ENCODE results near the gene PRKG1. TPM values are rescaled to one million over a fixed set of nuclear protein-coding genes. Genes with fewer than 3 reads are reported as not detected.

The PRKG1 gene
- total RNA-seq, 1 experiment from 2014 or later, result 10.4 TPM

DNA sequence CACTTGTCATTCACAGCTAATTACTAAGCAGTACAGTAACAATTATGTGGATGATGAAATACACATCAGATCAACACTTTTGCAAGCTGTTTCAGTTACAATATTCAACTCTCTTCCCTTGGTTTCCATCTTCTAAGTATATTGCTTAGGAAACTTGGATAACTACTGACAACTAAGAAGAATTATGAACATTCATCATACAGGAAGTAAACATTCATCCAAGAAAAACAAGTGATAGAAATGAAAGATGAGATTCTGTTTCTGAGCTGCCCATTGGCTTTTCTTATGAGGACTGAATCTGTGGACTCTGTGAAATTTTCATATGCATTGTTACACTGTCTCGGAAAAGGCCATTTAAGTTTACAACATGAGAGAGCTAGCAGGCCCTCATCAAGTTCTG lies 240.2 kb downstream of the PRKG1 start:
- no peaks in the 10 kb centered on the region for H3K79me2 ChIP-seq (ENCODE audit: insufficient read depth, low read length)
- TF ChIP-seq, protein P1, sequence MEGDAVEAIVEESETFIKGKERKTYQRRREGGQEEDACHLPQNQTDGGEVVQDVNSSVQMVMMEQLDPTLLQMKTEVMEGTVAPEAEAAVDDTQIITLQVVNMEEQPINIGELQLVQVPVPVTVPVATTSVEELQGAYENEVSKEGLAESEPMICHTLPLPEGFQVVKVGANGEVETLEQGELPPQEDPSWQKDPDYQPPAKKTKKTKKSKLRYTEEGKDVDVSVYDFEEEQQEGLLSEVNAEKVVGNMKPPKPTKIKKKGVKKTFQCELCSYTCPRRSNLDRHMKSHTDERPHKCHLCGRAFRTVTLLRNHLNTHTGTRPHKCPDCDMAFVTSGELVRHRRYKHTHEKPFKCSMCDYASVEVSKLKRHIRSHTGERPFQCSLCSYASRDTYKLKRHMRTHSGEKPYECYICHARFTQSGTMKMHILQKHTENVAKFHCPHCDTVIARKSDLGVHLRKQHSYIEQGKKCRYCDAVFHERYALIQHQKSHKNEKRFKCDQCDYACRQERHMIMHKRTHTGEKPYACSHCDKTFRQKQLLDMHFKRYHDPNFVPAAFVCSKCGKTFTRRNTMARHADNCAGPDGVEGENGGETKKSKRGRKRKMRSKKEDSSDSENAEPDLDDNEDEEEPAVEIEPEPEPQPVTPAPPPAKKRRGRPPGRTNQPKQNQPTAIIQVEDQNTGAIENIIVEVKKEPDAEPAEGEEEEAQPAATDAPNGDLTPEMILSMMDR (conservative IDR thresholded peaks at IDR 0.05), result no peak
- H2BK20ac ChIP-seq (ENCODE audit: low read depth, low read length, poor library complexity, severe bottlenecking), result no peak overlapping the region
- WGBS (ENCODE audit: extremely low coverage, insufficient read length, low lambda C conversion rate), result no CpG with 5 or more reads among the region's 1 CpG
- no peak overlapping the region for H3K14ac ChIP-seq (ENCODE audit: insufficient read depth, low read length)
- Mint-ChIP-seq H3K36me3 (ENCODE audit: insufficient read depth in 1 of 3, low read depth in 3 of 3) (no peaks in the 10 kb centered on the region; a peak in 1 of 7 replicates), H3K27ac (no peak overlapping the region), H3K9me3 (no peaks in the 10 kb centered on the region), H3K4me3 (no peak overlapping the region), H3K4me1 (no peaks in the 10 kb centered on the region; a peak in 1 of 4 replicates), H3K27me3 (ENCODE audit: low read depth) (no peaks in the 10 kb centered on the region)
- H3K9ac ChIP-seq (ENCODE audit: extremely low read depth, insufficient read length, low read length), result no peak overlapping the region
- no peak overlapping the region for H3K4me2 ChIP-seq (ENCODE audit: insufficient read depth, insufficient read length, low read length)
- H3K23me2 ChIP-seq (ENCODE audit: insufficient read length, low read depth, low read length, poor library complexity, severe bottlenecking), result no peaks in the 10 kb centered on the region
- no peak overlapping the region for H2BK120ac ChIP-seq (ENCODE audit: low read depth, low read length, poor library complexity, severe bottlenecking)
- no peak overlapping the region for H3K56ac ChIP-seq (ENCODE audit: insufficient read length, low read depth, low read length)
- no peaks in the 10 kb centered on the region for H3K4me1 ChIP-seq (ENCODE audit: insufficient read depth, low read length)
- H4K20me1 ChIP-seq (ENCODE audit: control insufficient read depth, insufficient read depth, insufficient read length), result no peaks in the 10 kb centered on the region
- DNase-seq, result no peak
- no peak overlapping the region for H2AK5ac ChIP-seq (ENCODE audit: insufficient read length, low read length)
- no peak overlapping the region for H3K4ac ChIP-seq (ENCODE audit: low read depth, low read length)
- no peaks in the 10 kb centered on the region for H3K9me3 ChIP-seq (ENCODE audit: control insufficient read depth, low read depth, low read length)
- no peak overlapping the region for H2BK15ac ChIP-seq (ENCODE audit: low read depth, low read length)
- no peak overlapping the region for H3K27ac ChIP-seq (ENCODE audit: insufficient read length, low read depth, low read length)
- no peaks in the 10 kb centered on the region for H3K27me3 ChIP-seq (ENCODE audit: insufficient read depth, low read length)
- no peak overlapping the region for H2AFZ ChIP-seq (ENCODE audit: low read length)
- no peak overlapping the region for H2BK5ac ChIP-seq (ENCODE audit: insufficient read length, low read length)
- no peak overlapping the region for H4K8ac ChIP-seq (replicated peaks; ENCODE audit: insufficient read length, low read depth, low read length)
- no peak overlapping the region for H4K5ac ChIP-seq (ENCODE audit: insufficient read length, low read depth, low read length)
- no peak overlapping the region for H3K18ac ChIP-seq (ENCODE audit: insufficient read length, low read depth, low read length)
- no peak overlapping the region for H3T11ph ChIP-seq (ENCODE audit: low read length)
- no peak overlapping the region for H2BK12ac ChIP-seq (ENCODE audit: insufficient read length, low read depth, low read length)
- no peak overlapping the region for H4K91ac ChIP-seq (ENCODE audit: insufficient read length, low read depth, low read length)
- no peak overlapping the region for H3K23ac ChIP-seq (ENCODE audit: insufficient read length, low read depth, low read length)
- H3K79me1 ChIP-seq (ENCODE audit: insufficient read depth, low read depth, low read length, poor library complexity, severe bottlenecking), result no peaks in the 10 kb centered on the region

Measured in H9 (cell line).